Ishikawa (cell line): Measurements from ENCODE around the gene VMAC.

Experiments used
- CEBPB ChIP-seq: IDR thresholded peaks from 2 replicates; pipeline ENCODE4 v1.6.1; 2012
- EP300 ChIP-seq: IDR thresholded peaks from 2 replicates; pipeline ENCODE4 v1.6.1; 2012; ENCODE audit warnings: borderline replicate concordance
- FOXM1 ChIP-seq: IDR thresholded peaks from 2 replicates; pipeline ENCODE4 v1.6.1; 2012; ENCODE audit warnings: low read depth, borderline replicate concordance
- MAX ChIP-seq: IDR thresholded peaks from 2 replicates; pipeline ENCODE4 v1.6.1; 2012
- NFIC ChIP-seq: IDR thresholded peaks from 2 replicates; pipeline ENCODE4 v1.6.1; 2012
- RAD21 ChIP-seq: IDR thresholded peaks from 2 replicates; pipeline ENCODE4 v1.6.1; 2012; ENCODE audit warnings: low read depth
- TAF1 ChIP-seq: IDR thresholded peaks from 2 replicates; pipeline ENCODE4 v1.6.1; 2012; ENCODE audit warnings: low read depth, mild to moderate bottlenecking
- TEAD4 ChIP-seq: IDR thresholded peaks from 2 replicates; pipeline ENCODE4 v1.6.1; 2012
- YY1 ChIP-seq: IDR thresholded peaks from 2 replicates; pipeline ENCODE4 v1.6.1; 2012; ENCODE audit warnings: low read depth
- ZBTB7A ChIP-seq: IDR thresholded peaks from 2 replicates; pipeline ENCODE4 v1.6.1; 2012; ENCODE audit warnings: low read depth
- TF ChIP-seq, protein P1 (sequence below): IDR thresholded peaks from 2 replicates; pipeline ENCODE4 v1.6.1; 2012

DNA sequence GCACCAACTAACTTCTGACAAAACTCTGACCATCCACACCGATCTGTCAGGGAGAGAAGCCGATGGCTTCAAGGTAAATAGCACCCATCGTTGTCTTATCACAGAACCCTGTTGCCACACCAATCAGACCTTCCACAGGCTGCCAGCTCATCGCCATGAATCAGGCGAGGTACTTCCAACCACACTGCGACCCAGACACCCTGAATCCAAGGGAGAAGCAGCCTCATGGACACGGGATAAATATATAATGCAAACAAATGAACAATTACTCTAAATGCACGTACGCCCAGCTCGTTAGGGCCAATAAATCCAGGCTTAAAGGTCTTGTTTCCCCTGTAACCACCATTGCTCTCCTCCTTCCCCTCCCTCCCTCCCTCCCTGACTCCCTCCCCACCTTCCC, 52.5 kb downstream of the VMAC start:
- TF ChIP-seq RAD21: no peak
- TF ChIP-seq NFIC: no peak
- TF ChIP-seq EP300: no peak
- TF ChIP-seq MAX: no peak
- TF ChIP-seq YY1: no peak
- TF ChIP-seq TAF1: no peak
- TF ChIP-seq, protein P1, sequence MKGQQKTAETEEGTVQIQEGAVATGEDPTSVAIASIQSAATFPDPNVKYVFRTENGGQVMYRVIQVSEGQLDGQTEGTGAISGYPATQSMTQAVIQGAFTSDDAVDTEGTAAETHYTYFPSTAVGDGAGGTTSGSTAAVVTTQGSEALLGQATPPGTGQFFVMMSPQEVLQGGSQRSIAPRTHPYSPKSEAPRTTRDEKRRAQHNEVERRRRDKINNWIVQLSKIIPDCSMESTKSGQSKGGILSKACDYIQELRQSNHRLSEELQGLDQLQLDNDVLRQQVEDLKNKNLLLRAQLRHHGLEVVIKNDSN: no peak
- TF ChIP-seq FOXM1: no peak
- TF ChIP-seq TEAD4: no peak
- TF ChIP-seq CEBPB: no peak
- no peak for TF ChIP-seq ZBTB7A
